ENCODE measurements around the gene MBIP.

The MBIP gene

GRCh38 chr14:36313206-36313605 lies 7.2 kb downstream of the MBIP start:
- DNase-seq (ENCODE audit: low spot score), result no peak

DNA sequence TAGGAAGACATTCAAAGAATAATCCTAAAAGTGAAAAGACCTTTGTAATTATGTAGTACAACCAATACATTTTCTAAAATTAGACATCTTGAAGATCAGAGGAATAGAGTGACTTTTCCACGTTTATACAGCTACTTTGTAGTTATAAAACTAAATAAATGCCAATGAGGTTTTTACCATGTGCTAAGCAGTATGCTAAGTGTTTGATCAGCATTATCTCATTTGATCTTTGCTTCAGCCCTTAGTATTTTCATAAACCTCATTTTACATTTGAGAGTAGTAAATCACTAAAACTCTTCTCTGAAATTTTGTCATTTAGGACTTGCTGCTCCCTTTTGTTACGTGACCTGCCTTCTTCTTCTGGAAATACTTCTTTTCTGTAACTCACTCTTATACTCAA lies 13.6 kb downstream of the MBIP start:
- no peak for DNase-seq (ENCODE audit: low spot score)

GRCh38 chr14:36304895-36305294 lies 15.5 kb downstream of the MBIP start:
- DNase-seq (ENCODE audit: low spot score), result no peak

DNA sequence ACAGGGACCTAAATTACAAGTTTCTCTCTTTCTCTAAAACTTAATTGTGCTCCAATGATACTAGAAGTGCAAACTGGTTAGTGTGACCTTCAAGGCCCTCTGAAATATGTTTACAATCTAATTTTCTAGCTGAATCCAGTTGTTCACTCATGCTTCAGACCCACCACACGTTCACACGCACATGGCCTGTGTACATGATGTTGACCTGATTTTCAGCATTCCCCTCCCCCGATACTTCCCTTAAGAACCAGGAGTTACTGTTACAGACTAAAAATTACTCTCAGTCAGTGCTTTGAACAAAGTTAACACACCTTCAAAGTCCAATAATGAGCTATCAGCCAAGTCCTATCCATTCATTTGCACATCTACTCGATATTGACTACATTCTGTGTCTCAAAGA lies 16.5 kb downstream of the MBIP start:
- no peak for DNase-seq (ENCODE audit: low spot score)

DNA sequence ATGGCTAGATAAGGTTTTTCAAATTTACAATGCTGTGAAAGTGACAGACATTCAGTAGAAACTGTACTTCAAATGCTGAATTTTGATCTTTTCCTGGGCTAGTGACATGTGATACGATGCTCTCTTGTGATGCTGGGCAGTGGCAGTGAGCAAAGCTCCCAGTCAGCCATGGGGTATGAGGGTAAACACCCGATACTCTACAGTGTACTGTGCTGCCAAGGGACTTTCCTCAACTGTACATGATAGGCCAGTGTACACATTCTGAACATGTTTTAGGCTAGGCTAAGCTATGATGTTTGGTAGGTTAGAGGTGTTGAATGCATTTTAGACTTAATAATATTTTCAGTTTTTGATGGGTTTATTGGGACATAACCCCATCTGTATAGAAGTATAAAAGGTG lies 17.6 kb downstream of the MBIP start:
- no peak for DNase-seq (ENCODE audit: low spot score)

GRCh38 chr14:36301159-36301558 lies 19.3 kb downstream of the MBIP start:
- DNase-seq (ENCODE audit: low spot score), result no peak

DNA sequence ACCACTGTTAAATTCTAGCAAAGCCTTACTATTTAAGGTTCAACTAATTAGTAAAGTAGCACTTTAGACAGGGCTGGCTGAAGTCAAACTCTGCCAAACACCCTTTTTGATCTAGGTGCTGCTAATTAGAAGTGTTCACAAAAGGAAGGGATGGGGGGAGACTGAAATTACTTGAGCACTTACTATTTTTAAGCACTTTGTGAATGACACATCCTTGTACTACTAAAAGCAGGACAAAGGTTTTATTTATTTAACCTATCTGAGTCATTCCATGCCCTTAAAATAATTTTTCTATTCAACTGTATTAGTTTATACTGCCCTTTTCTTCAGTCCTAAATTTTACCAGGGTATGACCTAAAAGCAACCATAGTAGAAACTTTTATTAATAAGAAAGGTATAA lies 20.1 kb downstream of the MBIP start:
- no peak for DNase-seq (ENCODE audit: low spot score)

DNA sequence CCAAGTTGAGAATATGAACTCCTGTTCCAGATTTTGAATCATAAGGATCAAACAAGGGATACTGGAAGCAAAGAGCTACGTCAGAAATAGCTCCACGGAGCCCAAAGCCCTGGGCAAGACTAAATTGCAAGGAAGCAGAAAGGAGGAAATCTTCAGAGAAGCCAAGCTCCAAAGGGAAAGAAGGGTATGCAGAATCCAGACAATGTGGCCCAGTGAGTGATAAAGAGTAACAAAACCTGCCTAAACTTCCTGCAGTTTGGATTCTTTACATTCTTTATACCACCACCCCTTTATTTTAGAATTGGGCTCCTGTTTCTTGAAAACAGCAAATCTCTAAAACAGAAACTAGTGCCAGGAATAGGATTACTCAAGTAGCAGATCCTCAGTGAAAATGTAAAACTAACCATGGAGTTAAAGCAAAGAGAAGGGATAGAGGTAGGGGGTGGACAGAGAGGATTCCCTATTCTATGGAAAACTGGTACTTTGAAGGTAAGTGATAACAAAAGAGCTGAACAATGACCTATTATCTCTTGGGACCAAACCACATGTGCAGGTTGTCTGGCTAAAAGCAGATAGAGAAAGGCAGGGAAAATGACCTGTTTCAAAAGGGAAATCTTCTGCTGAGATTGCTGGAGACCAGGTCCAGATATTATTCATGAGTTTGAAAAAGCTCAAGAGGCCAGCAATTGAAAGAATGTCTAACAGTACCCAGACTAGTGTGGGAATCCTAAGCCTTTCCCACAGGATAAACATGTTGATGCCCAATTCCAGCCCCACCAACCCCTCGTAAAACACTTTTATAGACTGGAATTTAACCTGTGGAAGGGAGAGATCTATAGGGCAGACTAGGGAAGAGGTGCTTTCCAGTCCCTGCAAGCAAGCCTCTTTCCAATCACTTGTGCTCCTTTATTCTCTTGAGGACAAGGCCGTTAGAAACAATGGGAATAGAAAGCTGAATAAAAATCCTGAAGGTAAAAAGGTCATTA lies 24.5 kb downstream of the MBIP start:
- DNase-seq (ENCODE audit: low spot score), result no peak

- DNase-seq (ENCODE audit: low spot score), result no peak
Observed at GRCh38 chr14:36294543-36294942, 25.9 kb downstream of the MBIP start.

GRCh38 chr14:36293824-36294223 lies 26.6 kb downstream of the MBIP start:
- no peak for DNase-seq (ENCODE audit: low spot score)

GRCh38 chr14:36289954-36290353 lies 30.5 kb downstream of the MBIP start:
- no peak for DNase-seq (ENCODE audit: low spot score)

- DNase-seq (ENCODE audit: low spot score), result no peak
Observed at GRCh38 chr14:36288496-36288895, 31.9 kb downstream of the MBIP start.

GRCh38 chr14:36284971-36285595 lies 35.4 kb downstream of the MBIP start:
- DNase-seq (ENCODE audit: low spot score), result no peak

GRCh38 chr14:36281309-36281708 lies 39.1 kb downstream of the MBIP start:
- DNase-seq (ENCODE audit: low spot score), result no peak

- no peak for DNase-seq (ENCODE audit: low spot score)
Observed at GRCh38 chr14:36279306-36280190, 40.9 kb downstream of the MBIP start.

- DNase-seq (ENCODE audit: low spot score), result no peak
Observed at GRCh38 chr14:36275741-36276140, 44.7 kb downstream of the MBIP start.

GRCh38 chr14:36271939-36272907 lies 48.2 kb downstream of the MBIP start:
- DNase-seq (ENCODE audit: low spot score), result no peak

DNA sequence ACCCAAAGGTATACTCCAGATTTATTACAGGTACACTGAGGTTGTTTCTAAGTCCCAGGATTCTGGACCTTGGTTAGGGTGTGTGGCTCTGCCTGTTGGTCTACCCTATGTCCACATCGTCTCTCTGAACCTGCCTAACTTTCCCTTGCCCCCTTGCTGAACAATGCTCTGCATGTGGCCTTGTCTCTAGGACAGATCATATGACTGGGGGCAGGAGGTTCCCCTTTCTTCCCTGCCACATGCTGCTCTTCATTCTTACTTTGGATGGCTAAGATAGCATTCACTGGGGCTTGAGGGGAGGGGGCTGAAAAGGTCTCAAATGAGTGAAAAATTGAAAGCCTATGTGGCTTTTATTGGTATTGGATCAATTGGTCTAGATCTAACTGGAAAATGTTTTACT lies 49.2 kb downstream of the MBIP start:
- no peak for DNase-seq (ENCODE audit: low spot score)

- DNase-seq (ENCODE audit: low spot score), result no peak
Observed at GRCh38 chr14:36270191-36270590, 50.2 kb downstream of the MBIP start.

GRCh38 chr14:36268121-36268520 lies 52.3 kb downstream of the MBIP start:
- DNase-seq (ENCODE audit: low spot score), result no peak

DNA sequence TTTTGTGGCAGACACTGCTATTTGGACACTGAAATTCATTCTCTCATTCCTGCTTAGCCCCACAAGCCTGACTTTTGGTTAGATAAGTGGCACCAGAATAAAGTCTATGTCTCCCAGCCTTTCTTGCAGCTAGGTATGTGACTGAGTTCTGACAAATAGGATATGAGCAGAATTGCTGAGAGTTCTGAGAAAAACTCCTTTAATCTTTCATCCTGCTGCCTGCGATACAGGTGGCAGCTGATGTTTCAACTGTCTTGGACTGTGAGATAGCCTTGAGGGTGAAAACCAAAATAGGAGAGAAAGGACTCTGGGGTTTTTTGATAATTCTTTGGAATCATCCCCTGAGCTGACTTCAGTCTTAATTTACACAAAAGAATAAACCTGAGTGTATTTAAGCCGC lies 55.8 kb downstream of the MBIP start:
- no peak for DNase-seq (ENCODE audit: low spot score)
